Activated B cell treated with CpG ODN at 0.5 μM for 24 hours (primary cell): ENCODE results near the gene PPP1CC. TPM values are rescaled to one million over a fixed set of nuclear protein-coding genes. Genes with fewer than 3 reads are reported as not detected.
"Not testable (repeated sequence)": the region's sequence is repeated elsewhere in the genome, so short reads cannot be mapped to it uniquely, and the experiment has no call there.

Experiments used
- ATAC-seq: fragments of 200-7000 bp; cut with Tn5 transposase; one replicate; pipeline ENCODE4 v1.10.0; 2021; ENCODE audit warnings: low read depth, mild to moderate bottlenecking, moderate library complexity
- CTCF ChIA-PET: fragments of 350-600 bp; sonication (Branson Sonifier 250); formaldehyde crosslinking; loops from one replicate; lab custom pipeline; 2021; ENCODE audit warnings: antibody characterized with exemption; lab: Charles Lee
- POLR2A ChIA-PET: fragments of 350-600 bp; sonication (Branson Sonifier 250); formaldehyde crosslinking; loops from one replicate; lab custom pipeline; 2021; ENCODE audit warnings: antibody characterized with exemption; lab: Charles Lee
- DNase-seq: peaks from one replicate; pipeline ENCODE4 v3.0.0; 2022
- H3K27ac Mint-ChIP-seq: one replicate; pipeline ENCODE4 v1.8.0; 2020; ENCODE audit warnings: mixed read lengths
- H3K27me3 Mint-ChIP-seq: one replicate; pipeline ENCODE4 v1.8.0; 2021; ENCODE audit warnings: mixed read lengths
- H3K36me3 Mint-ChIP-seq: one replicate; pipeline ENCODE4 v1.8.0; 2021; ENCODE audit warnings: low read depth, mixed read lengths
- H3K4me1 Mint-ChIP-seq: one replicate; pipeline ENCODE4 v1.8.0; 2021; ENCODE audit warnings: mixed read lengths
- H3K4me3 Mint-ChIP-seq: one replicate; pipeline ENCODE4 v1.8.0; 2020; ENCODE audit warnings: mild to moderate bottlenecking, mixed read lengths
- H3K9me3 Mint-ChIP-seq: one replicate; pipeline ENCODE4 v1.8.0; 2020; ENCODE audit warnings: mixed read lengths
- intact Hi-C: fragments of 100-400 bp; cut with micrococcal nuclease; formaldehyde crosslinking; loops from one replicate; pipeline ENCODE4 v1.15.1; 2024
- total RNA-seq: library from RNA; stranded (reverse); gene quantifications from 2 replicates; pipeline ENCODE4 v1.2.3, GENCODE V29; 2022
- TF ChIP-seq, protein P1 (sequence below): fragments of 200-600 bp; IDR thresholded peaks from one replicate; pipeline ENCODE4 v1.8.0; 2022; ENCODE audit warnings: antibody characterized with exemption, mild to moderate bottlenecking

The PPP1CC gene
- total RNA-seq, 1 donor from 2014 or later, result 148 TPM

DNA sequence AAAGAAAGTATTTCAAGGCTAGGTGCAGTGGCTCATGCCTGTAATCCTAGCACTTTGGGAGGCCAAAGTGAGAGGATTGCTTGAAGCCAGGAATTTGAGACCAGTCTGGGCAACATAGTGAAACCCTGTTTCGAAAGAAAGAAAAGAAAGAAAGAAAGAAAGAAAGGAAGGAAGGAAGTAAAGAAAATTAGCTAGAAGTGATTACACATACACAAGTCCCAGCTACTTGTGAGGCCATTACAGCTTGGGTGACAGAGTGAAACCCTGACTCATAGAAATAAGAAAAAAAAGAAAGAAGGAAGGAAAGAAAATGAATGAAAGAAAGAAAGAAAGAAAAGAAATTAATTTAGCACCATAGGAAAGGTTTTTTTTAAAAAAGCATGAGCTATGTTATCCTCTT, 33.3 kb upstream of the PPP1CC start:
- Mint-ChIP-seq H3K27ac (peak overlapping the region; percentile 74), H3K4me3 (no peak overlapping the region), H3K9me3 (no peaks in the 10 kb centered on the region), H3K36me3 (no peaks in the 10 kb centered on the region), H3K4me1 (peaks cover 28% of the 10 kb centered on the region), H3K27me3 (no peaks in the 10 kb centered on the region)
- no peak for ATAC-seq
- intact Hi-C loops, result loop anchor here (2.0 kb wide), 1 partner anchor 33 kb away; the partner anchor contains the start of gene PPP1CC
- ChIA-PET CTCF (no interaction called here), POLR2A (interaction anchor here (0.7 to 1.7 kb wide), 4 partner anchors 33 to 326 kb away, joined by 4 to 7 read pairs (median 5); partner anchors contain the start of genes ARPC3 and PPP1CC)
- TF ChIP-seq, protein P1, sequence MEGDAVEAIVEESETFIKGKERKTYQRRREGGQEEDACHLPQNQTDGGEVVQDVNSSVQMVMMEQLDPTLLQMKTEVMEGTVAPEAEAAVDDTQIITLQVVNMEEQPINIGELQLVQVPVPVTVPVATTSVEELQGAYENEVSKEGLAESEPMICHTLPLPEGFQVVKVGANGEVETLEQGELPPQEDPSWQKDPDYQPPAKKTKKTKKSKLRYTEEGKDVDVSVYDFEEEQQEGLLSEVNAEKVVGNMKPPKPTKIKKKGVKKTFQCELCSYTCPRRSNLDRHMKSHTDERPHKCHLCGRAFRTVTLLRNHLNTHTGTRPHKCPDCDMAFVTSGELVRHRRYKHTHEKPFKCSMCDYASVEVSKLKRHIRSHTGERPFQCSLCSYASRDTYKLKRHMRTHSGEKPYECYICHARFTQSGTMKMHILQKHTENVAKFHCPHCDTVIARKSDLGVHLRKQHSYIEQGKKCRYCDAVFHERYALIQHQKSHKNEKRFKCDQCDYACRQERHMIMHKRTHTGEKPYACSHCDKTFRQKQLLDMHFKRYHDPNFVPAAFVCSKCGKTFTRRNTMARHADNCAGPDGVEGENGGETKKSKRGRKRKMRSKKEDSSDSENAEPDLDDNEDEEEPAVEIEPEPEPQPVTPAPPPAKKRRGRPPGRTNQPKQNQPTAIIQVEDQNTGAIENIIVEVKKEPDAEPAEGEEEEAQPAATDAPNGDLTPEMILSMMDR, result no peak
- DNase-seq, result no peak

DNA sequence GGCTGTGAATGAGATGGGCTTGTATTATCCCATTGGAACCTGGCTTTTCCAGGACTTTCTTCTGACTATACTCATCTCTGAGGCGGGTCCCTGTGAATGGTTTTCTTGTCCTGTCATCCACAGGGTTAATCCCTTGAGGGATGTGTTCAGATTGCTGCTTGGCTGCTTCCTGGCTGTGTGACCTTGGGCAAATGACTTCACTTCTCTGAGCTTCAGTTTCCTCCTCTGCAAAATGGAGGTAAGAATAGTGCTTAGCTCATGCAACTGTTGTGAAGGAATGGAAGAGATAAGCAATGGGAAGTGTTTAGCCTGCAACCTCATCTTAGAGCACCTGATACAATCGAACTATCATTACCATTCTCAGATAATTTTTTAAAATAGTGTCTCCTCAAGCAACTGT, 32.1 kb upstream of the PPP1CC start:
- DNase-seq (no peak), ATAC-seq (no peak)
- CTCF ChIA-PET, result no interaction called here
- Mint-ChIP-seq H3K27me3 (no peaks in the 10 kb centered on the region), H3K36me3 (no peaks in the 10 kb centered on the region), H3K4me3 (no peak overlapping the region), H3K9me3 (no peaks in the 10 kb centered on the region), H3K4me1 (peaks cover 25% of the 10 kb centered on the region), H3K27ac (no peak overlapping the region)
- POLR2A ChIA-PET, result interaction anchor here (0.6 kb wide), 2 partner anchors 511 to 781 kb away, joined by 3 to 4 read pairs; no protein-coding TSS in a partner anchor
- TF ChIP-seq, protein P1, result no peak
- intact Hi-C loops, result no loop called here

DNA sequence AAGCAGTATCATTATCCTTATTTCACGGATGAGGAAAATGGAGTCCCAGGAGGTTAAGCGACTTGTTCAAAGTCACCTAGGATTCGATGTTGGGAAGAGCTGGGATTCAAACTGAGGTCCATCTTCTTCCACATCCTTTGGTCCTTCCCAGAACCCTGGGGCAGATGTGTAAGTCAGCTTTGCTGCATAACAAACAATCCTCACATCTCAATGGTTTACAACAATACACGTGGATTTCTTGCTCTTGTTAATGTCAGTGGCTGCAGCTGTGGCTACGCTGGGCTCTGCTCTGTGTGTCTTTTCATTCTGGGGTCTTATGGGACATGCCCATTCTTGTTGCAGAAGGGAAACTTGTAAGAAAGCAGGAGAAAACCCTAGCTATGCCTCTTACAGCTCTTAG, 26.3 kb upstream of the PPP1CC start:
- Mint-ChIP-seq H3K4me3 (no peak overlapping the region), H3K27ac (no peak overlapping the region), H3K36me3 (no peaks in the 10 kb centered on the region), H3K9me3 (no peaks in the 10 kb centered on the region), H3K4me1 (no peaks in the 10 kb centered on the region), H3K27me3 (peaks cover 2% of the 10 kb centered on the region)
- CTCF ChIA-PET, result no interaction called here
- POLR2A ChIA-PET, result no interaction called here
- no peak for DNase-seq
- intact Hi-C loops, result no loop called here
- TF ChIP-seq, protein P1, result no peak
- ATAC-seq, result no peak

DNA sequence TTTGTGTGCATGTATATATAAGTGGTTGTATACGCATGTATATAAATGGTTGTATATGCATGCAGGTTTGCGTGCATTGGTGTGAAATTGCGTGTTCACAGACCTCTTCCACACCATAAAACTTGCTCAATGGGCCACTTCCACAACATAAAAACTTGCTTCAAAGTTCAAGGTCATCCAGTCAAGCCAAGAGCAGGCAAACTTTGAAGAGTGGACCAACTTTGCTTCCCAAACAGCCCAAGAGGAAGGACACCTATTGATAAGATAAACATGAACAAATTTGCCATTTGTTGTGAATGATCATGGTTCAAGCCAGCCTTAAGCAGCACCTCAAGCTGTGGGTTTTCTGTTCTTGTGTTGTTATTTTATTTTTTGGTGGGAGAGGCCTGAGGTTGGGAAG, 25.2 kb upstream of the PPP1CC start:
- peaks cover 2% of the 10 kb centered on the region for H3K27me3 Mint-ChIP-seq
- no peaks in the 10 kb centered on the region for H3K4me1 Mint-ChIP-seq
- intact Hi-C loops, result no loop called here
- TF ChIP-seq, protein P1, result no peak
- H3K4me3 Mint-ChIP-seq, result no peak overlapping the region
- no peaks in the 10 kb centered on the region for H3K9me3 Mint-ChIP-seq
- no peaks in the 10 kb centered on the region for H3K36me3 Mint-ChIP-seq
- POLR2A ChIA-PET, result no interaction called here
- no peak overlapping the region for H3K27ac Mint-ChIP-seq
- DNase-seq (no peak), ATAC-seq (no peak)
- CTCF ChIA-PET, result no interaction called here

DNA sequence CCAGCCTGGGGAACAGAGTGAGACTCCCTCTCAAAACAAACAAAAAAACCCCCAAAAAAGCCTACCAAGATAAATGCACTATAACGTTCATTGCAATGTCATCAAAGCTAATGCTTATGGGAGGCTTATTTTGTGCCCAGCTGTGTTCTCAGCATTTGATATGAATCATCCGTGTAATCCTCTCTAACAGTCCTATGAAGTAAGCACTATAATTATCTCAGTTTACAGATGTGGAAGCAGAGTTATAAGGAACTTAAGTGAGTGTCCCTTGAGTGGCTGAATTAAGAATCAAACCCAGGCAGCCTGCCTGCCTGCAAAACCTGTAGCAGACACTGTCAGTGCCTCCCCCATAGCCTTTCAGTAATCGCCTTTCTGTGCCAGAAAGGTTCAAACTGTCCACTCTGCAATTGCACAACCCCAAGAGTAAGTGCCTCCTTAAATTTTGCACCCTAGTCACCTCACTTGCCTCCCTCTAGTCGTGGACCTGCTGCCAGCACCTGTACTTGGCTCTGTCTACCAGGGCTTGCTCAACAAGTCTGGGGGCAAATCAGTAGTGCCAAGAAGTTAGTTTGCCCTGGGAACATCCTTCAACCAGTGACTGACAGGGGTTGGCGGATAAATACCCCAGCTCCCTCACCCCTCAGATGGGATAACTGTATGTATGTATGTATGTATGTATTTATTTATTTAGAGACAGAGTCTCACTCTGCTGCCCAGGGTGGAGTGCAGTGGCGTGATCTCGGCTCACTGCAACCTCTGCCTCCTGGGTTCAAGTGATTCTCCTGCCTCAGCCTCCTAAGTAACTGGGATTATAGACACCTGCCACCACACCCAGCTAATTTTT, 23.8 kb upstream of the PPP1CC start:
- TF ChIP-seq, protein P1, result no peak
- no peak for ATAC-seq
- DNase-seq, result no peak
- Mint-ChIP-seq H3K27ac (no peak overlapping the region), H3K4me1 (no peaks in the 10 kb centered on the region), H3K9me3 (no peaks in the 10 kb centered on the region), H3K4me3 (no peak overlapping the region), H3K36me3 (no peaks in the 10 kb centered on the region), H3K27me3 (peaks cover 2% of the 10 kb centered on the region)
- ChIA-PET CTCF (no interaction called here), POLR2A (interaction anchor here (0.7 kb wide), 1 partner anchor 266 kb away, joined by 3 read pairs; no protein-coding TSS in a partner anchor)
- intact Hi-C loops, result no loop called here

DNA sequence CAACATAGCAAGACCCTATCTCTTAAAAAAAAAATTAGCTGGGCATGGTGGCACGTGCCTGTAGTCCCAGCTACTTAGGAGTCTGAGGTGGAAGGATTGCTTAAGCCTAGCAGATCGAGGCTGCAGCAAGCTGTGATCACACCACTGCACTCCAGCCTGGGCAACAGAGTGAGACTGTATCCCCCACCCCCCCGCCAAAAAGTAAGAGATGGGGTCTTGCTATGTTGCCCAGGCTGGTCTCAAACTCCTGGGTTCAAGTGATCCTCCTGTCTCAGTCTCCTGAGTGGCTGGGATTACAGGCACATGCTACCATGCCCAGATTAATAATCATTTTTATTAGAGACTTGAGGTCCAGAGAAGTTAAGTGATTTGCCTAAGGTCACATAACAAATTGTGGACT, 22.9 kb upstream of the PPP1CC start:
- DNase-seq, intact Hi-C loops, CTCF ChIA-PET, H3K36me3 Mint-ChIP-seq, H3K27ac Mint-ChIP-seq, ATAC-seq, H3K4me3 Mint-ChIP-seq, POLR2A ChIA-PET, H3K4me1 Mint-ChIP-seq, H3K9me3 Mint-ChIP-seq, H3K27me3 Mint-ChIP-seq: not testable (repeated sequence)
